Muscle layer of duodenum (tissue), 2 donors: ENCODE measurements around the gene CCDC200.
"Not testable (repeated sequence)": the region's sequence is repeated elsewhere in the genome, so short reads cannot be mapped to it uniquely, and the experiment has no call there.

Experiments
- H3K27ac ChIP-seq: one replicate; pipeline ENCODE4 v1.7.0; 2013; ENCODE audit warnings: mild to moderate bottlenecking, low read length
- H3K27me3 ChIP-seq: one replicate; pipeline ENCODE4 v1.7.0; 2013; ENCODE audit warnings: low read depth, mild to moderate bottlenecking, control low read depth, low read length
- H3K36me3 ChIP-seq, 2 donors: one replicate each; pipeline ENCODE4 v1.7.0; 2013; ENCODE audit warnings: low read length in 2 of 2, control low read depth in 1 of 2, mild to moderate bottlenecking in 1 of 2; ENCODE audit not compliant: insufficient read depth in 2 of 2, control insufficient read depth in 1 of 2
- H3K4me1 ChIP-seq, 2 donors: one replicate each; pipeline ENCODE4 v1.7.0; 2013; ENCODE audit warnings: low read length in 2 of 2, mild to moderate bottlenecking in 2 of 2, control low read depth in 1 of 2, moderate library complexity in 1 of 2; ENCODE audit not compliant: insufficient read depth in 2 of 2, control insufficient read depth in 1 of 2
- H3K4me3 ChIP-seq, 2 donors: one replicate each; pipeline ENCODE4 v1.7.0; 2013; ENCODE audit warnings: low read length in 2 of 2, low read depth in 1 of 2, mild to moderate bottlenecking in 1 of 2
- H3K9me3 ChIP-seq, 2 donors: one replicate each; pipeline ENCODE4 v1.7.0; 2013; ENCODE audit warnings: low read length in 2 of 2, control low read depth in 1 of 2, mild to moderate bottlenecking in 1 of 2; ENCODE audit not compliant: control insufficient read depth in 1 of 2
- donor health status: healthy.

The CCDC200 gene

DNA sequence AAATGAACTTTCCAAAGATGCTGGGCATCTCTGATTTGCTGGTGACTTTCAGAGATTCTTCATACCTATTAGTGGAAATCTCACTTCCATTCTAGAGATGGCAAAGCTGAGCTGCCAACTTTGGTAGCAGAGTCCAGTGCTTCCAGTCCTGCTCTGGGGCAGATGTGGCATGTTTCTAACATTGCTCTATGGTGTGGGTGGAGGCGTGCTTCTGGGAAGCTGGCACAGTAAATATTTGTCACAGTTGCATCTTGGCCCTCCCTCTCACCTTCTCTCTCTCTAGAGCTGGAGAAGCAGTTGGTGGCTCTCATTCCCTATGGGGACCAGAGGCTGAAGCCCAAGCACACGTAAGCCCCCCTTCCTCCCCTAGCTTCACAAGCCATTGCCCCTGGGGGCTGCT, 14.9 kb downstream of the CCDC200 start:
- peaks cover 21 to 24% of the 10 kb centered on the region in 2 donors for H3K36me3 ChIP-seq
- no peak overlapping the region for H3K27ac ChIP-seq
- peaks cover 5 to 18% of the 10 kb centered on the region in 2 donors for H3K4me1 ChIP-seq
- H3K9me3 ChIP-seq = no peaks in the 10 kb centered on the region
- H3K4me3 ChIP-seq = no peak overlapping the region
- H3K27me3 ChIP-seq = no peaks in the 10 kb centered on the region

DNA sequence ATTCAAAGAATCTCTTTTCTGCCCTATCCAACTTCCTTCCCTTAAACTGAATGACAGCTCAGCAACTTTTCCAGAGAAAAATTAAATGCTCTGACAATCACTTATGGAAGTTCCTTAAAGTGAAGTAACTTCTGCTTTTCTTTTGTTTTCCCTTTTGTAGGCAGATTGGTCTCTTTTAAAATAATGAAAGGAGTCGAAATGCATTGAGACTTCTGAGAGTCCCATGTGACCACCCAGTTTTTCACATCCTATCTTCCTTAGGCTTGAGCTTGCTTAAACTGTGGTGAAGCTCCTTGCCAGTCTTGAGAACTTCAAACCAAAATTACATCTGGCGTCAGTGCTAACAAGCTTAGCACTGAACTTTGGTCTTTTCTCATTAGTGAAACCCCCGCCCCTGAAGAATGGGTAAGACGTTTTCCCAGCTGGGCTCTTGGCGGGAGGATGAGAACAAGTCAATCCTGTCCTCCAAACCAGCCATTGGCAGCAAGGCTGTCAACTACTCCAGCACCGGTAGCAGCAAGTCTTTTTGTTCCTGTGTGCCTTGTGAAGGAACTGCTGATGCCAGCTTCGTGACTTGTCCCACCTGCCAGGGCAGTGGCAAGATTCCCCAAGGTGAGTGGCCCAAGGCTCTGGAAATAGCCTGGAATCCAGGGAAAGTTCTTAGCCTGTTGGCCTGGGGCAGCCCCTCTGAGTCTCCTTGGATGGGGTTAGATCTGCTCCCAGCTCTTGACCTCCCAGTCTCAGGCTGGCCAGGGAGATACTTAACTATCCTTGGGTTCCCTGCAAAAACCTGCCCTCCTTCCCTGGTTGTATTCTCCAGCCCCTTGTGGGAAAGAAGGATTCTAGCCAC, 15.6 kb downstream of the CCDC200 start:
- Histone ChIP-seq H3K4me1 (peaks cover 5 to 18% of the 10 kb centered on the region in 2 donors), H3K9me3 (no peaks in the 10 kb centered on the region), H3K27ac (peak overlapping the region; percentile 75), H3K27me3 (no peaks in the 10 kb centered on the region), H3K4me3 (peak overlapping the region; percentile 71 to 82), H3K36me3 (peaks cover 20 to 31% of the 10 kb centered on the region in 2 donors)

DNA sequence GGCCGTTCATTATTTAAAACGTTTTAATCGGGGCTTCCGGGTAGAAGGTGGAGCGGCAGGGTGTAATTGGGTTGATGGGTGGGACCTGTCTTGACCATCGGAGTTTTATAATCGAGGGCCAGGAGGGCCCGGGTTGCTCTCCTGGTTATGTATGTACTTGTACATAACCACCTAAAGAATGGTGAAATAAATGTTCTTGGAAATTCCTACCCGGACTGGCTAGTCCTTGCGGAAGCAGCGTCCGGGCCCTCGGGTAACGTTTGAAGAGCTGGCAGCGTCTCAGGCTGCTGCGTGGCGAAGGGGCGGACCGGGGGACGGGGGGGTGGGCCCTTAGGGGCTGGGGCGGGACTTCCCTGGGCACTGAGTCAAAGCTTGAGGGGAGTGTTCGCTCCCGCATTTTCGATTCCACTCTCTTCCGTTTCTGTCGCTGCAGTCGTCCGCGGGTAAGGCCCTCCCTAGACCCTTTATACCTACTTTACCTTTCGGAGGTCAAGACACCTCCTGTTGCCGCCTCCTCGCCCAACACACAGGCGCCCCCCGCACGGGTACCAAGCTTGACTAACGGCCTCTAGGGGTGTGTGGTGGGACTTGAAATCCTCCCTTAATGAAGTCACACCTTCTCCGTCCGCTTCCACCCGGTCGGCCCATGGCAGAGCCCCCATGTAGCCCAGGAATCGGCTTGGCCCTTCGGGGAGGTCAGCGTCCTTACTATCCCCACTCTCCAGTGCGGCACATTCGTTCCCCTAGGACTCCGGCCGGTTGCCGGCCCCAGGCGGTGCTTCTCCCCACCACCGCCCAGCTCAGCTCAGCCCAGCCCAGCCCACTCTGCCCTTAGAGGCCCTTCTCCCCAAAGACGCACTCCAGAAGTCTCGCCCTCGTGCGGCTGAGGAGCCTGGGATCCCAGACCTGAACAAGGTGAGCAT, 16.7 kb downstream of the CCDC200 start, which contains the start of gene TMEM106A:
TMEM106A (plus strand) TSS at position 396 of the 923 bp plus-strand sequence. CDS start 1,167 bp downstream, outside the sequence.
- H3K9me3 ChIP-seq = no peaks in the 10 kb centered on the region
- H3K27me3 ChIP-seq = no peaks in the 10 kb centered on the region
- peak within 1 kb of the TSS; percentile 71 to 82 for H3K4me3 ChIP-seq
- H3K27ac ChIP-seq = peak within 1 kb of the TSS; percentile 93
- peaks cover 5 to 18% of the 10 kb centered on the region in 2 donors for H3K4me1 ChIP-seq
- peaks cover 19 to 36% of the 10 kb centered on the region in 2 donors for H3K36me3 ChIP-seq

DNA sequence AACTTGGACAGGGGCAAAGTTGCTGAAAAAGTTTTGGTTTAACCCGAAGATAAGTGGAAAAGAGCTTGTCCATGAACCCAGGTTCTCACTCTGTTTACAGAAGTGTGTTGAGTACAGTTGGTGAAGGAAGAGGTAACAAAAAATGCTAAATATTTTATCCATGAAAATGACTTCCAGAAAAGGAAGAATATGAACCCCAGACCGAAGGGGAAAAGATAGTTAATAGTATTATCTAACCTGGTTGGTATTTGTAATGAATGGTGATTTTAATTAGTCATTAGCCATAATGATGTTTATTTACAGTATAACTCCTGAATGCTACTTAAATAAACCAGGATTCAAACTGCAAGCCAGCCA, 17.3 kb downstream of the CCDC200 start:
- peaks cover 5 to 18% of the 10 kb centered on the region in 2 donors for H3K4me1 ChIP-seq
- no peaks in the 10 kb centered on the region for H3K27me3 ChIP-seq
- H3K27ac ChIP-seq = peak overlapping the region; percentile 93
- peak overlapping the region; percentile 67 to 71 for H3K4me3 ChIP-seq
- no peaks in the 10 kb centered on the region for H3K9me3 ChIP-seq
- H3K36me3 ChIP-seq = peaks cover 13 to 40% of the 10 kb centered on the region in 2 donors

DNA sequence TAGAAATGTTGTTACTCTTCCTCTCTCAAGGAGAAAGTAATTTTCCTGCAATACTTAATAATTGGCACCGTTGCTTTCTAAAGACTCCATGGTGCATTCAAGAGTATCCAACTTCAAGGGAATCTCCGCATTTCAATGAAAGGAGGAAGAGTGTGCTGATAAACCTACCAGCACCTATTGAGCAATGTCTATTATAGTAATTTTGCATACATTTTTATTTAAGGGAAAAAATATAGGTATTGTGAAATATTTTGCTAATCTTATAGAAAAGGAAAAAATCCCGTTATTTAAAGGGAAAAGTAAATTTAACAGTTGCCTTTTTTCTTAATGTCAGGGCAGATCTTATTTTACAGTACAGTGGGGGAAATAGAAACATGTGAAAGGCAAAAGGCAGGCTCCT, 17.8 kb downstream of the CCDC200 start:
- Histone ChIP-seq H3K9me3 (no peaks in the 10 kb centered on the region), H3K4me3 (peak overlapping the region in 1 of 2 donors; percentile 67), H3K27ac (peak overlapping the region; percentile 93), H3K4me1 (peaks cover 5 to 18% of the 10 kb centered on the region in 2 donors), H3K27me3 (no peaks in the 10 kb centered on the region), H3K36me3 (peaks cover 8 to 41% of the 10 kb centered on the region in 2 donors)

DNA sequence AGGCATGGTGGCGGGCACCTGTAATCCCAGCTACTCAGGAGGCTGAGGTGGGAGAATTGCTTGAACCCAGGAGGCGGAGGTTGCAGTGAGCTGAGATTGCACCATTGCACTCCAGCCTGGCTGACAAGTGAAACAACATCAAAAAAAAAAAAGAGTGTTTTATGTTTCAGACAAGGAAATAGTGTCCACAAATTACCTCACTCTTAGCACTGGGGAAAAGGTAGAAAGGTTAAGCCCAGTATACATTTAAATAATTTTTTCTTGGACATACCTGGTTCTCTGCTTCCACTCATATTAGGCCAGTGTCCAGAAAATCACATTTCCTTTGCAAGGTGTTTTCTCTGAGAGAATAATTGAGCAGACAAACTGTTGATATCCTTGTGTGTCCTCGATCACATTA, 25.4 kb downstream of the CCDC200 start:
- H3K27me3 ChIP-seq, H3K4me3 ChIP-seq, H3K9me3 ChIP-seq, H3K4me1 ChIP-seq, H3K27ac ChIP-seq: not testable (repeated sequence)
- peaks cover 45 to 74% of the 10 kb centered on the region in 2 donors for H3K36me3 ChIP-seq

DNA sequence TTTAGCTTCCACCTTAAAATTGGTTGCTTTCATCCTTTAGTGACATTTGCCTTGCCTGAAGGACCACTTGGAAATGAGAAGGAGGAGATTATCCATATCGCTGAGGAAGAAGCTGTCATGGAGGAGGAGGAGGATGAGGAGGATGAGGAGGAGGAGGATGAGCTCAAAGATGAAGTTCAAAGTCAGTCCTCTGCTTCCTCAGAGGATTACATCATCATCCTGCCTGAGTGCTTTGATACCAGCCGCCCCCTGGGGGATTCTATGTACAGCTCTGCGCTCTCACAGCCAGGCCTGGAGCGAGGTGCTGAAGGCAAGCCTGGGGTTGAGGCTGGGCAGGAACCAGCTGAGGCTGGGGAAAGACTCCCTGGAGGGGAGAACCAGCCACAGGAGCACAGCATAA, 28.3 kb downstream of the CCDC200 start:
- H3K36me3 ChIP-seq = peaks cover 55 to 78% of the 10 kb centered on the region in 2 donors
- H3K4me3 ChIP-seq = no peak overlapping the region
- H3K27ac ChIP-seq = no peak overlapping the region
- H3K27me3 ChIP-seq = no peaks in the 10 kb centered on the region
- no peaks in the 10 kb centered on the region for H3K4me1 ChIP-seq
- no peaks in the 10 kb centered on the region for H3K9me3 ChIP-seq

DNA sequence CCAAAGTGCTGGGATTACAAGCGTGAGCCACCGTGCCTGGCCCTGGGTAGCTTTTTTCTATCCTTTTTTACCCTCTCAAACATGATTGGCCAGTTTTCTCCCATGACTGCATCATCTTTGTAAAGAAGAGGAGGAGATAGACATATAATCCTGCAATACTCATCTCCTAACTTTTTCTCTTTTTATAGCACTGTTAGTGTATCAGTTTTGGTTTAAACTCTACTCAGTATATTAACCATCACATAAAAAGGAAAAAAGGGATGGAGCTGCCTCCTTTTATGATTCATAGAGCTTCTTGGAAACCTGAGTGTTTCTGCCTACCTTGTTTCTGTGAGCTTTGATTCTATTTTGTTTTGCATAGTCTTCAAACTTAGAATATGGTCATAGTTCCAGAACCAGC, 28.8 kb downstream of the CCDC200 start:
- no peak overlapping the region for H3K4me3 ChIP-seq
- no peak overlapping the region for H3K27ac ChIP-seq
- no peaks in the 10 kb centered on the region for H3K27me3 ChIP-seq
- H3K4me1 ChIP-seq = no peaks in the 10 kb centered on the region
- H3K36me3 ChIP-seq = peaks cover 60 to 78% of the 10 kb centered on the region in 2 donors
- H3K9me3 ChIP-seq = no peaks in the 10 kb centered on the region

DNA sequence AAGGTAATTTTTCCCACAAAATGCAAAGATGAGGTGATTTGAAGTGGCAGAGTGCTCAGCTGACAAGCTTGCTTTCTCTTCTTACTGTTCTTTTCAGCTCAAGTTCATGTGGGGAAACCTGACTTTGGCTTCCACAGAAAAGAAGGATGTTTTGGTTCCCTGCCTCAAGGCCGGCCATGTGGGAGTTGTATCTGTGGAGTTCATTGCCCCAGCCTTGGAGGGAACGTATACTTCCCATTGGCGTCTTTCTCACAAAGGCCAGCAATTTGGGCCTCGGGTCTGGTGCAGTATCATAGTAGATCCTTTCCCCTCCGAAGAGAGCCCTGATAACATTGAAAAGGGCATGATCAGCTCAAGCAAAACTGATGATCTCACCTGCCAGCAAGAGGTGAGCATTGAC, 35.2 kb downstream of the CCDC200 start:
- Histone ChIP-seq H3K9me3 (no peaks in the 10 kb centered on the region), H3K27me3 (no peaks in the 10 kb centered on the region), H3K4me1 (no peaks in the 10 kb centered on the region), H3K27ac (no peak overlapping the region), H3K36me3 (peaks cover 69 to 90% of the 10 kb centered on the region in 2 donors), H3K4me3 (no peak overlapping the region)

DNA sequence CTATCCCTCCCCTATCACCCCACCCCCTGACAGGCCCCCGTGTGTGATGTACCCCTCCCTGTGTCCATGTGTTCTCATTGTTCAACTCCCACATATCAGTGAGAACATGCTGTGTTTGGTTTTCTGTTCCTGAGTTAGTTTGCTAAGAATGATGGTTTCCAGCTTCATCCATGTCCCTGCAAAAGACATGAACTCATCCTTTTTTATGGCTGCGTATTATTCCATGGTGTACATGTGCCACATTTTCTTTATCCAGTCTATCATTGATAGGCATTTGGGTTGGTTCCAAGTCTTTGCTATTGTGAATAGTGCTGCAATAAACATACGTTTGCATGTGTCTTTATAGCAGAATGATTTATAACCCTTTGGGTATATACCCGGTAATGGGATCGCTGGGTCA, 41.8 kb downstream of the CCDC200 start:
- H3K9me3 ChIP-seq, H3K27ac ChIP-seq, H3K27me3 ChIP-seq, H3K4me1 ChIP-seq, H3K4me3 ChIP-seq: not testable (repeated sequence)
- H3K36me3 ChIP-seq = peaks cover 32 to 59% of the 10 kb centered on the region in 2 donors

DNA sequence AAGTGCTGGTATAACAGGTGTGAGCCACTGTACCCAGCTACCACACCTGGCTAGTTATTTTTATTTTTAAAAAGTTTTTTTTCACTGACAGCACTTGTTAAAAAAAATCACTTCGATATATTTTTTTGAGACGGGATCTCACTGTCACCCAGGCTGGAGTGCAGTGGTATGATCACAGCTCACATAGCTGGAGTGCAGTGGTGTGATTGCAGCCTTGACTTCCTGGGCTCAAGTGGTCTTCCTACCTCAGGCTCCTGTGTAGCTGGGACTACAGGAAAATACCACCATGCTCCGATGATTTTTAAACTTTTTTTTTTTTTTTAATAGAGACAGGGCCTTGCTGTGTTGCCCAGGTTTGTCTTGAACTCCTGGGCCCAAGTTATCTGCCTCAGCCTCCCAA, 44.5 kb downstream of the CCDC200 start:
- H3K9me3 ChIP-seq = no peaks in the 10 kb centered on the region
- H3K27me3 ChIP-seq = no peaks in the 10 kb centered on the region
- no peaks in the 10 kb centered on the region for H3K4me1 ChIP-seq
- H3K4me3 ChIP-seq = no peak overlapping the region
- H3K36me3 ChIP-seq = peaks cover 21 to 44% of the 10 kb centered on the region in 2 donors
- H3K27ac ChIP-seq = no peak overlapping the region
